Activated B cell treated with CpG ODN at 0.5 μM for 24 hours (primary cell): ENCODE data around the gene FGFR2. TPM values are rescaled to one million over a fixed set of nuclear protein-coding genes. Genes with fewer than 3 reads are reported as not detected.

ENCODE experiments used
- ATAC-seq: fragments of 200-7000 bp; cut with Tn5 transposase; one replicate; pipeline ENCODE4 v1.10.0; 2021; ENCODE audit warnings: low read depth, mild to moderate bottlenecking, moderate library complexity
- CTCF ChIA-PET: fragments of 350-600 bp; sonication (Branson Sonifier 250); formaldehyde crosslinking; loops from one replicate; lab custom pipeline; 2021; ENCODE audit warnings: antibody characterized with exemption; lab: Charles Lee
- POLR2A ChIA-PET: fragments of 350-600 bp; sonication (Branson Sonifier 250); formaldehyde crosslinking; loops from one replicate; lab custom pipeline; 2021; ENCODE audit warnings: antibody characterized with exemption; lab: Charles Lee
- DNase-seq: peaks from one replicate; pipeline ENCODE4 v3.0.0; 2022
- H3K27ac Mint-ChIP-seq: one replicate; pipeline ENCODE4 v1.8.0; 2020; ENCODE audit warnings: mixed read lengths
- H3K27me3 Mint-ChIP-seq: one replicate; pipeline ENCODE4 v1.8.0; 2021; ENCODE audit warnings: mixed read lengths
- H3K36me3 Mint-ChIP-seq: one replicate; pipeline ENCODE4 v1.8.0; 2021; ENCODE audit warnings: low read depth, mixed read lengths
- H3K4me1 Mint-ChIP-seq: one replicate; pipeline ENCODE4 v1.8.0; 2021; ENCODE audit warnings: mixed read lengths
- H3K4me3 Mint-ChIP-seq: one replicate; pipeline ENCODE4 v1.8.0; 2020; ENCODE audit warnings: mild to moderate bottlenecking, mixed read lengths
- H3K9me3 Mint-ChIP-seq: one replicate; pipeline ENCODE4 v1.8.0; 2020; ENCODE audit warnings: mixed read lengths
- CTCF ChIP-seq: fragments of 200-600 bp; IDR thresholded peaks from one replicate; pipeline ENCODE4 v1.8.0; 2022; ENCODE audit warnings: antibody characterized with exemption, mild to moderate bottlenecking
- intact Hi-C: fragments of 100-400 bp; cut with micrococcal nuclease; formaldehyde crosslinking; loops from one replicate; pipeline ENCODE4 v1.15.1; 2024
- total RNA-seq: library from RNA; stranded (reverse); gene quantifications from 2 replicates; pipeline ENCODE4 v1.2.3, GENCODE V29; 2022

The FGFR2 gene
- total RNA-seq, 1 donor from 2014 or later: not detected

- no peak for ATAC-seq
Observed at GRCh38 chr10:121509796-121510195, 88.4 kb downstream of the FGFR2 start.

DNA sequence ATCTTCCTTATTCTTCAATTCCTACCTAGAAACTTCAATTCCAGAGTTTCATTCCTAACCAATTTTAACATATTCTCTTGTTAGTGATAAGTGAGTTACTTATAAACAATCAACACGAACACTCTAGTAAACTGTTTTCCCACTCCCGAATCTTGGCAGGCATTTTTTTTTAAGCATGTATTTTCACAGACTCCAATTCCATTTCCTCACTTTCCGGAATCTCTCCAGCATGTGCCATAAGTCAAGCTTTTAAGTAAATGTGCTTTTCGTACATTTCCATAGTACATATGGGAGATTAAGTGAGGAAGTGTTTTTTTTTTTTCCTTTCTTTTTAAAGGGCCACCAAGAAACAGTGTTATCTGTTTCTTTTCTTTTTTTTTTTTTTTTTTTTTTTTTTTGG is 89.1 kb downstream of the FGFR2 start:
- no peak overlapping the region for H3K4me3 Mint-ChIP-seq
- no peaks in the 10 kb centered on the region for H3K9me3 Mint-ChIP-seq
- no peaks in the 10 kb centered on the region for H3K4me1 Mint-ChIP-seq
- no peak overlapping the region for H3K27ac Mint-ChIP-seq
- ChIA-PET POLR2A (no interaction called here), CTCF (no interaction called here)
- ATAC-seq: no peak
- no peak for DNase-seq
- intact Hi-C loops: no loop called here
- no peak for TF ChIP-seq CTCF
- H3K27me3 Mint-ChIP-seq: no peaks in the 10 kb centered on the region
- H3K36me3 Mint-ChIP-seq: no peaks in the 10 kb centered on the region

More at GRCh38 chr10:121509796-121510195, 88.4 kb downstream of the FGFR2 start:
- Mint-ChIP-seq H3K27me3 (no peaks in the 10 kb centered on the region), H3K27ac (no peak overlapping the region), H3K4me1 (no peaks in the 10 kb centered on the region), H3K36me3 (no peaks in the 10 kb centered on the region), H3K4me3 (no peak overlapping the region), H3K9me3 (no peaks in the 10 kb centered on the region)
- ChIA-PET POLR2A (no interaction called here), CTCF (no interaction called here)
- TF ChIP-seq CTCF: no peak
- intact Hi-C loops: no loop called here
- no peak for DNase-seq

GRCh38 chr10:121503587-121504051 is 94.6 kb downstream of the FGFR2 start:
- TF ChIP-seq CTCF: no peak
- intact Hi-C loops: no loop called here
- no peak overlapping the region for H3K4me3 Mint-ChIP-seq
- no peaks in the 10 kb centered on the region for H3K9me3 Mint-ChIP-seq
- CTCF ChIA-PET: no interaction called here
- no peaks in the 10 kb centered on the region for H3K27me3 Mint-ChIP-seq
- no peak for ATAC-seq
- no peak overlapping the region for H3K27ac Mint-ChIP-seq
- no peak for DNase-seq
- no peaks in the 10 kb centered on the region for H3K36me3 Mint-ChIP-seq
- no peaks in the 10 kb centered on the region for H3K4me1 Mint-ChIP-seq
- POLR2A ChIA-PET: no interaction called here

- Mint-ChIP-seq H3K4me3 (no peak overlapping the region), H3K27ac (no peak overlapping the region), H3K4me1 (no peaks in the 10 kb centered on the region), H3K9me3 (no peaks in the 10 kb centered on the region), H3K36me3 (no peaks in the 10 kb centered on the region), H3K27me3 (no peaks in the 10 kb centered on the region)
- DNase-seq (no peak), ATAC-seq (no peak)
- ChIA-PET CTCF (no interaction called here), POLR2A (no interaction called here)
- intact Hi-C loops: no loop called here
- TF ChIP-seq CTCF: no peak
Observed at GRCh38 chr10:121501796-121502195, 96.4 kb downstream of the FGFR2 start.

DNA sequence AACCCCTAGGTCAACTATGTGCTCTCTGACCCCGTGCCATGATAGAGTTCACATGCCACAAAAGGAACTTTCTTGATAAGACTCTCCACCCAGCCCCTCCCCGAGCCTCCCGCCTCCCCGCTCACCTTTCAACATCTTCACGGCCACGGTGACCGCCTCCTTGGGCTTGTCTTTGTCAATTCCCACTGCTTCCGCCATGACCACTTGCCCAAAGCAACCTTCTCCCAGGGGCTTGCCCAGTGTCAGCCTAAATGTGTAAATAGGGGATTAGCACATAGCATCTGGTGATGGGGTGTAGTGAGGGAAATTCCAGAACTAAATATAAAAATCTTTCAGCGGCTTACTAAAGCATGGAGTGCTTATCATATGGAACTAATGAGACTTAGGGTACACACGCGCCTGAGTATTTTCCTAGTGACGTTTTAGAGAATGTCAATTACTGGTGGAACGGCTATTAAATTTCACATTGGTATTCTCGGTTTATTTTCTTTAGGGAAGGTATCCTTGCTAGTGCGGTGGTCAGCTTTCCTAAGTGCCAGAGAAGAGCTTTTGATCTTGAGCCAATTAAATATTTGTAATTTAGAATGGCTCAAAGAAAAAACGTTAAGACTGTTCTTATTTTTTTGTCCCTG is 97.4 kb downstream of the FGFR2 start:
- POLR2A ChIA-PET: no interaction called here
- ATAC-seq: no peak
- CTCF ChIA-PET: no interaction called here

More for the DNA sequence above, 97.4 kb downstream of the FGFR2 start:
- Mint-ChIP-seq H3K4me3 (no peak overlapping the region), H3K27ac (no peak overlapping the region), H3K36me3 (no peaks in the 10 kb centered on the region), H3K27me3 (no peaks in the 10 kb centered on the region), H3K9me3 (no peaks in the 10 kb centered on the region), H3K4me1 (no peaks in the 10 kb centered on the region)
- DNase-seq: no peak
- TF ChIP-seq CTCF: no peak
- intact Hi-C loops: no loop called here
